HG03460 (cell line): ENCODE data around the gene ATP8B4.

Source experiments
- ATAC-seq: cut with Tn5 transposase; IDR thresholded peaks from one replicate; pipeline ENCODE4 v1.9.1; 2021; ENCODE audit not compliant: unreplicated experiment

ATP8B4 gene

DNA sequence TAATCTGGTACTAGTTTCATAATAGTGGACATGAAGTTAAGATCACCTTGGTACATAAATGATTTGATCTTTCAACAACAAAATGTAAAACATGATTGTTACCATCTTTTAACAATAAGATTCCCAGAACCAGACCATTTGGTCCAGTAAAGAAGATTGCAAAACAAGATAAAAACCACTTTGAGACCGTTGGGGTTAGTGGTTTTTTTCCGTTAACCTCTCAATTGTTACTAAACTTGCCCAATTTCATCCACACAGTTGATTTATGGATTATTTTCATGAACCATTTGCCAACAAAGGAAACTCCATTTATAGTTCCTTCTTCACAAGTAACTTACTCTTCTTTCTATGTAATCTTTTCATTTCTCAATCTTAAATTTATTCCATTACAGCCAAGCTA is 53.8 kb downstream of the ATP8B4 start:
- ATAC-seq, result no peak

DNA sequence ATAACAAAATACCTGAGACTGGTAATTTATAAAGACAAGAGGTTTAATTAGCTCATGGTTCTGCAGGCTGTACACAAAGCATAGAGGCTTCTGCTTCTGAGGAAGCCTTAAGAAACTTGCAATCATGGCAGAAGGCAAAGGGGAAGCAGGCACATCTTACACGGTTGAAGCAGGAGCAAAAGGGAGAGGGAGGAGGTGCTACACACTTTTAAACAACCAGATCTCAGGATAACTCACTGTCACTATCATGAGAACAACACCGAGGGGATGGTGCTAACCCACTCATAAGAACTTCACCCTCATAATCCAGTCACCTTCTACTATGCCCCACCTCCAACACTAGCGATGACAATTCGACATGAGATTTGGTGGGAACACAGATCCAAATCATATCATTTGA is 54.4 kb downstream of the ATP8B4 start:
- ATAC-seq, result no peak

DNA sequence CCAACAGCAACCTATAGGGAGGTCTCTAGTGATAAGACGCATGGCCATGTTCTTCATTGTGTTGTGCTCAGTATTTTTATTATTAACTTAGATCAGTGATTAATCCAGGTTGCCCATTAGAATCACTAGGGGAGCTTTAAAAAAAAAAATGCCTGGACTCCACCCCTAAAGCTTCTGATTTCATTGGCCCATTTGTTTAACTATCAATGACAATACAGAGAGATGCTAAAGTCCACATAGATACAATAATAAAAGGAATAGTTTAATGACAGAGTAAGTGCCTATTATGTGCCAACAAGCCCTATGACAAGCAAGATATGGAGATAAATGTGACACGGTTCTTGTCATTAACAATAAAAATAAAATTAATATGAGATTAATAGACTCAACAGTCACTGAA is 55.8 kb downstream of the ATP8B4 start:
- no peak for ATAC-seq

DNA sequence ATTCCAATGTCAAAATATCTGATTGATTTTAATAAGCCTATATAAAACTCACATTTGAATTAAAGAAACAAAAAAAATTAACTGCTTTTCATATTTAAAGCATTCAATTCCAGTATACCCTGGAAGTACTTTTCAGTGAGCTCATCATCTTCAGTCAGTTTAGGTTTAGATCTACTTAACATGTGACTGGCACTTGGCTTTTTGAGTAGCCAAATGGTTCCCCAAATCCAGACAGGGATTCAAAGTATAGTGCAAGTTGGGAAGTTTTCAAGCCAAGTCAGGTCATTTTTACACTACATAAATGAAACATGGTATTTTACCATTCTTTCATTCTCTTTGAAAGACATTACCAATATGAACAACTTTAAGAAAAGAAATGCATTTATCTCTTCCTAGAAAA is 57.5 kb downstream of the ATP8B4 start:
- ATAC-seq, result no peak

DNA sequence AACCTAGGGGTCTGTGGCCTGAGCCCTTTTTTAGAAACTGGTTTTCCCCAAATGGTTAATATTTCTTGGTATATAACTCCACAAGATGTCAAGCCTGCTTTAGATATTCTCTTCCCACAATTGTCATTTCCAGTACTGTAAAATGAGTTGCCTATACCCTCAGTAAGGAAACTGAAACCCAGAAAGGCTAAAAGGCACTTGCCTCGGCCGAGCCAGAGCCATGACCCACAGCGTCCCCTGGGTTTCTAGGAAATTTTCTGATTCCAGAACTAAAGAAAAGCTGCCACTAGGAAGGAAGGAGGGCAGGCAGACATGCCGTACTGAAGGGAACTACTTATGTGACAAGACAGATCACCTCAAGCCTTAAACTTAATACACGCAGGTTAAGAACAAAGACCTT is 59.1 kb downstream of the ATP8B4 start:
- no peak for ATAC-seq

DNA sequence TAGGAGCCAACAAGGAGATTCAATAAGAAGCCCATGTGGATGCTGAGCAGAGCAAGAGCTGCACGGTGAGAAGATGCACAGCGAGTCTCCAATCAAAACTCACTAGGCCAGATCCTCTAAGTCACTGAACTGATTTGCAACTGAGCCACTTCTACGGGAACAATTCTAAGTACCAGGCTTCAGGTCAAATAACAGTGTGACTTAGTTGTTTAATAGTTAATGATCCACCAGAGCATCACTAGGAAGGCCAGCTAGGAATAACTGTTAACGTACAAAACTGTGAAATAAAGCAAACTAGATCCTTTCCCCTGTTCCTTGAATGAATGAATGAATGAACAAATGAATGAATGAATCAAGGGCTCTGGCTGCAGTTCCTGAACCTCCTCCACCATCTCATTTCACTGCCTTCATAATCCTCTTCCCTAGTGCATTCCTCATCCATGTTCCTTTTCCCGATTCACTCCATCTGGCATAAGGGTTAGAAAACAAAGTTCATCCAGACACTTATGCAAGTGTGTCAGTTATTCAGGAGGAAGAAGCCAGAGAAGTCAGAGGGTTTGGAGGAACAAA is 59.7 kb downstream of the ATP8B4 start:
- ATAC-seq, result no peak

DNA sequence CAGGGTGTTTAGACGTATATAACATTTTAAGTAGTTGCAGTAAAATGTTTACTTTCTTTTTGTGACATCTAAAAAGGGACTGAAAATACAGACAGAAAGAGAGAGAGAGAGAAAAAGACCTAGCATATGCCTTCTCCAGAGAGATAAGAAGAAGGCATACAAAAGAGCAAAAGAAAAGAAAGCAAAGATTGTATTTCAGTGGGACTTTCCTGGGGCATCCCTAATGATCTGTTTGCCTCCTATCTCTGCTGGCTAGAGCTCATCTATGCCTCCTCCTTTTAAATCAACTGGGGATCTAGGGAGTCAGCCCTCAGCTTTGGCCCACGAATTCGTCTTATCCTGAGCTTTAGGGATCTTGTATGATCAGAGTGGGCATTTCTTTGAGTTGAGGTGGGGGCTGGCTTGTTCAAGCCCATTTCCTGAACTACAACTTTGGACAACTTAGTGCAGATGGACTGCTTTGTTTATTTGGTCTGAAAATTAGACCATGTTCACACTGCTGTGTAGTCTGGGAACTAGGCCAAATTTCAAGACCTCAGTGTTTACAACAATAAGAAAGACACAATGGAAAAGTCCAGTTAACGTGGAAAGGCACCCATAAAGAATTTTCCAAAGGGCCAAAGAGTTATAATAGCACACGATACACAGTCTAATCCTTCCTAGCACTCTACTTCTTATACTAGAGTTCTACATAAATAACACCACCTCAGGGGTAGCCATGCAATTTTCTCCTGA is 61.0 kb downstream of the ATP8B4 start:
- no peak for ATAC-seq

DNA sequence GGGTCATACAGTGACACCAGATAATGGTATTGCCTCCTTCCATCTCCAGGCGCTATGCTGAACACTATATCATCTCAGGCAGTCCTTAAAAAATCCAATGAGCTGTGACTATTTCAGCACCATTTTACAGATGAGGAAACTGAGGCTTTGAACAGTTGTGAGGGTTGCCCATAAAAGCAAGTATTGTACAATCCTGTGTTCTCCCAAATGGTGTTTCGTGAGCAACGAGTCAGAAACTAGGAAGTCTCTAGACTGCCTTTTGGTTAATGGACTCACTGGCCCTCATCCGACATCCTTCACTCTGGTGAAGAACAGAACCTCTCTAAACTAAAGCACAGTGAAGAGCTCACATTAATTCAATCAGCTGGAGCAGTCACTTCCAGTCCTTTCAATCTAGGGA is 61.8 kb downstream of the ATP8B4 start:
- no peak for ATAC-seq

DNA sequence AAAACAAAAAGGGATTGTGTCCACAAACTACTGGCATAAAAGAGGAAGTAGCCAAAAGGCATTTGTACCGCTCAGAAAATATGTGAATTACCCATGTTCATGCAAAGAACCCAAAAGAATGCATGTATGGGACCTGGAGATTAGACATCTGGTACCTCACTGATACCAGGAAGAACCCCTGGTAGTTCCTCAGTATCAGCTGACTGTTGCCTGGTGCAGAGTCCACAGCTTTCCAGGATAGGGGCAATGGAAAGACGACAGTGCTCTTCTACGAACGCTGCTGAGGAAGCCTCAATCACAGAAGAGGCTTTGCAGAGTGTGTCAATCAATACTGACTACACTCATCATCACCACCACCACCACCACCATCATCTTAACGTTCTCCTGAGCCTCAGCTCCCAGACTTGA is 63.3 kb downstream of the ATP8B4 start:
- ATAC-seq, result no peak

DNA sequence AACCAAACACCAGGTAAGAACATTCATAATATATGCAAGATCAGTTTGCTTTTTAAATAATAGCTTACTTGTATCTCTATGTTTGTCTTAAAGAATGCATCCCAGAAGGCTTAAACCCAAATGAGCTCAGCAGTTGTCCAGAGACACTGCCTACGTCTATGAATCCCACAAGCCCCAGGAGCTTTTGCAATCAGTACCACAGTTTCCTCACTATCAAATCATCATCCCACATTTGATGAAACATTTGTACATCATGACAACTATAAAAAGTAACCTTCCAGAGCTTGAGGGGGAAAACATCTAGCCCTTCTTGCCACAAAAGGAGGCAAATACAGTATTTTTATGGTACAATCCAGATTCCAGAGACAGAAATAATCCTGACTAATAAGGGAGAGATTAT is 63.7 kb downstream of the ATP8B4 start:
- no peak for ATAC-seq

DNA sequence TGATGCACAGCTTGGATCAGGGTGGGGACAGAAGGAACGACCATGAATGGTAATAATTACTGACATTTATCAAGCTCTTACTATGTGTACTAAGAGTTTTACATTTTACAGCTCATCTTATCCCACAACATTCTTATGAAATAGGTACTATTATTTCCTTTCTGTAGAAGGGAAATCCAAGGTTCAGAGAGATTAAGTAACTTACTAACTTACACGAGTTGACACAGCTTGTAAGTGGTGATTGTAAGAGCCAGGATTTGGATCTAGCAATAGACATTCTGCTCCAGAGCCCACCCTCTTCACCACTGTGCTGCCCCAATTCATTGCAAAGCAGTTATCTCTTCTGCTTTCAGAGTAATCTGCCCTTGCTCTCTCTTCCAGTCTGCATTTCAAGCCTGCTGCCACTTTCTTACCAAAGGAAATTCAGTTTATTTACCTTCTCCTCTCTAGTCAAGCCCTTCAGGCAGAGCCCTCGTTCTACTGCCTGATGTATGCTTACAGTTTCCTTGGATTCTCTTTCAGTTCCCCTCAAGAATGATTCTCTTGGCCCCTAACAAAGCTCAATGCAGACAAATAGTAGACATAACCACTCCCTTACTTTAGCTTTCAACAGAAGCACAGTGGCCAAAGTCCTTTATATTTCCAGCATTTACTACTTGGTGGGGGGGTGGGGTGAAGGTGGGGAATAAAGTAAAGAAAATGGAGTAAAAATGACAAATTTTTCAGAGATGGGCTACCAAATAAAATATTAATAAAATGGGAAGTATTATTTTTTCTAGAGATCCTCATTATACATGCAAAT is 65.8 kb downstream of the ATP8B4 start:
- no peak for ATAC-seq

DNA sequence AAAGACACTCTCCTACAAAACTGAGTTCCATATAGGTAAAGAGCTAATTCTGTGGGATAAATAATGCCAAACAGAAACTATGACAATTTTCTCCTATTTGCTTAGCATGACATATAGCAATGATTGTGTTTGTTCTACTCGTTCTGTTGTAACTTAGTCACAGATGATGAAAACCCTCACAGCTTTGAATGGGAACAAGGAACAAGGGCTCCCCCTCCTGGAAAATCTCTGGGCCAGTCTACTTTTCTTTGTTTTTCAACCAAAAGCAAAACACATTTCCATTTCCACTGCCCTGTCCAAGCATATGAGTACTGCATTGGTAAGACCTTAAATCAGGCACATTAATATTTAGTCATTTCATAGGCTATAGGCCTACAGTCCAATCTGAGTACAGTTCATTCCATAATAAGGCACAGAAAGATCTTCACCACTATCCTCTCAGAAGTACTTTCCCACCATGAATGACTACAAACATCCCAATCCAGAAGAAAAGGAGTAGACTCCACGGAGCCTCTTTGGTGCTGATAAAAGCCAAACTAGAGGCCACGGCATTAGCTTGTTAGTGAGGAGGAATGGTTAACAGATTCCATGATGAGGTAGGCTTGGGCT is 67.1 kb downstream of the ATP8B4 start:
- no peak for ATAC-seq

DNA sequence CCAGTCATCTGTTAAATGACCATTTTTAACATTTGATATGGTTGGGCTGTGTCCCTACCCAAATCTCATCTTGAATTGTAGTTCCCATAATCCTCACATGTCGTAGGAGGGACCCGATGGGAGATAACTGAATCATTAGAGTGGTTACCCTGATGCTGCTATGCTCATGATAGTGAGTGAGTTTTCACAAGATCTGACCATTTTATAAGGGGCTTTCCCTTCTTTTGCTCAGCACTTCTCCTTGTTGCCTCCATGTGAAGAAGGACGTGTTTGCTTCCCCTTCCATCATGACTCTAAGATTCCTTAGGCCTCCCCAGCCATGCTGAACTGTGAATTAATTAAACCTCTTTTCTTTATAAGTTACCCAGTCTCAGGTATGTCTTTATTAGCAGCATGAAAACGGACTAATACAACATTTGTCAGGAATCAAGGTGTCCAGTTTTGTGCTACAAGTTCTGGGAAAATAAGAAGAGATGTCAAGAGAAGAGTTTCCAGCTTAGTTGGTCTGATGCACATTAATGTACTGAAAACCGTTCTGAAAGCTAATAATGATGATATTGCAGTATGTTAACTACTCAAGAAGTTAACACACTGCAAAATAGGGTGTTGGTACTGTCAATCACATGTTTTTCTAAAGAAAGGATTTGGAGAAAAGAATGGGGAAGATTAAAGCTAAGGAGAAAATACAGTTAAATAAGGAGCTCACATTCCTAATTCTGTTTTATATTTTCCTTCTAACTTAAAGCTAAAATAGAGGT is 67.9 kb downstream of the ATP8B4 start:
- ATAC-seq, result no peak

DNA sequence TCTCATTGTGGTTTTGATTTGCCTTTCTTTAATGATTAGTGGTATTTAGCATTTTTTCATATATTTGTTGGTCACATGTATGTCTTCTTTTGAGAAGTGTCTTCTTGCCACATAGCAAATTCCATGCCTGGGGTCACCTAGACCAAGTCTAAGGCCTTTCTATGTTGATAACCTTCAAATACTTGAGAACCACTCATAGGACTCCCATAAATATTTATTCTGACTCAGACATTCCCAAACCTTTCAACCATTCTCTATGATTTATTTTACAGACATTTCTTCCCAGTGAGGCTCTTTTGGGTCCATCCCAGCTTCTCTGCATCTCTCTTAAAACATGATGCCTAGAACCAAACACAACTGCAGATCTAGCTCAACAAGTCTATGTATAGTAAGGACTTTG is 69.2 kb downstream of the ATP8B4 start:
- no peak for ATAC-seq

DNA sequence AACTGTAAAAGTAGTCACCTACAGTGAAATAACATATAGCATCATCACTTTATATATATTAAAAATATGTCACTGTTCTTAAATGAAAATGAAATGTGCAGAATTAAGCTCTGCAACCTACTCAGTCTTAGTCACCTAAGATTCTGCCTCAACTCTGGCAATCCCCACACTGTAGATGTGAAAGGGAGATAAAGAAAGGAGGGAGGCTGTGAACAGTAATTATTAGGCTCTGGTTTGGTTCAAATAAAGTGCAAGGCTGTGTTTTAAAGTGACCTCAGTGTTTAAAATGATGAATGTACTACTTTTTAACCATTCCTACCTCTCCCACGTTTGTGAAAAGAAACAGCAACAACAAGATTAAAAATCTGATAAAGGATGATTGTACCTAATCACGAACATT is 72.2 kb downstream of the ATP8B4 start:
- no peak for ATAC-seq

DNA sequence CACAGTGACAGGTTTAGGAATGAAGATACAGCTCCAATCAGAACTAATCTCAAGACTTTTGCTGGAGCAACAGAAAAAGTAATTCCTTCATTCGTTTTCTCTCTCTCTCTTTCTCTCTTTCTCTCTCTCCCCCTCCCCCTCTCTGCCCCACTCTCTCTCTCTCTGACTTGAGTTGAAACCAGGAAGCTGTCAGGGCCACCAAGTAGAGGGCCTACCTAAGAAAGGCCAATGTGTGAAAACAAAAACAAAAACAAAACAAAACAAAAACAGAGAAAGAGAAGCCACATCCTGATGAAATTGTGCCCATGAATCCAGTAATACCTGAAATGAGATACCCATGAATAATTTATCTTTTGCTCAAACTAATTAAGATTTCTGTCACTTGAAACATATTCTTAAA is 72.9 kb downstream of the ATP8B4 start:
- ATAC-seq, result no peak

DNA sequence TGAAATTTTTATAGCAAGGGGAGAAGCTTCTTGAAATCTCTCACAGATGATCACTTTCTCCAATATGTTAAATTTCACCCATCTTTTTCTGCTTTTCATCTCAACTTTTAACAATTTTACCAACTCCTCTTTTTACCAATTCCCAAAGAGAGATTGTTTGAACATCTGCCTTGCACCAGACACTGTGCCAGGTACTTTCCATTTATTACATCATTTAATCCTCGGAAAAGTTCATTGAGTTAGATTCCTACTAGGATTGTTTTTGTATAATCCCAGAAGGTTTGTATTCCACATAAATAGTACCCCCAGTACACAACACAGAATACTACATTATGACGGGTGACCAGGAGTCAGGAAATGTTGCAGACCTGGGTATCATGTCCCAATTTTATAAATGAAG is 74.1 kb downstream of the ATP8B4 start:
- no peak for ATAC-seq

DNA sequence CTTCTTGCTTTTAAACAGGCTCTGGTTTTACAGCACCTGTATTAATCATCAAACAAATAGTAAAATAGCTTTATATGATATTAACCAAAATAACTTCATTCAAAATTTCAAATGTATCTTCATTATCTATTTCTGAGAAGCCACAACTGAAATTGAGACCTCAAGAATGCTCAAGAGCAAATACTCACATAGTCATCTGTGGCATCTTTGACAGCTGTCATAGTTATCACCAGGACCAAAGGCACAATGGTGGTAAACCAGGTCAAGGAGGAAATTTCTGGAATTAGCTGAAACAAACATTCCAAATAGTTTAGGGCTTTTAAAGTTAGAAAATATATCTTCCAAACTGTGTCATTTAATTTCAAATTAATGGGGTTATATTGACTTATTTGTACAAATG is 74.6 kb downstream of the ATP8B4 start:
- no peak for ATAC-seq

DNA sequence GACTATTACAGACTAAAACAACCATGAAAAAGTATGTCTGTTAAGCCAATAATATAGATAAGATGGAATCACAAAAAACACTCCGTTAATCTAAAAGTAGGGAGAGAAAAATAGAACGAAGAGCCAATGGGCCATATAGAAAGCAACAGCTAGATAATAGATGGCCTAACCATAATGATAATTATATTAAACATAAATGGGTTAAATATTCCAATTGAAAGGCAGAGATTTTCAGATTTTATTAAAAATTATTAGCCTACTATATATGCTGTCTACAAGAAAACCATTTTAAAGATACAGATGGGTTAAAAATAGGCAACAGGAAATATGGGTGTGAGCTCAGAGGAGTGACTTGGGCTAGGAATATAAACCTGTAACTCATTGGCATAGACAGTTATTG is 76.3 kb downstream of the ATP8B4 start:
- ATAC-seq, result no peak

DNA sequence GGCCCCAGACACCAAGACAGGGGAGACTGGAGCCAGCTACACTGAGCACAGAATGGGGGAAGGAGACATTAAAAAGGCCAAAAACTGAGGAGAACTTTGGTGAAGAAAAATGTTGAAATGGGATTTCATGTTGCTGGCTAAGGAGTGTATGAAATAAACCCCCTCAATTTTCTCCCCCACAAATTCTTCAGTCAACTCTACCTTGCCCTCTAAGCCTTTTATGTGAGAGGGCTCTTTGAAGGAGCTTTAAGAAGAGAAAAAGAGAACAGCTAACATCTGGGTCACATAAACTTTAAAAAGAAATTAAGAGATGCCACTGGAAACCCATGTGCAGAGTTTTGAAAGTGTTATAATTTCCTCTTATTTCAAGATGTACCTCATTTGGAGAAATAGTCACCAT is 88.6 kb downstream of the ATP8B4 start:
- ATAC-seq, result no peak

DNA sequence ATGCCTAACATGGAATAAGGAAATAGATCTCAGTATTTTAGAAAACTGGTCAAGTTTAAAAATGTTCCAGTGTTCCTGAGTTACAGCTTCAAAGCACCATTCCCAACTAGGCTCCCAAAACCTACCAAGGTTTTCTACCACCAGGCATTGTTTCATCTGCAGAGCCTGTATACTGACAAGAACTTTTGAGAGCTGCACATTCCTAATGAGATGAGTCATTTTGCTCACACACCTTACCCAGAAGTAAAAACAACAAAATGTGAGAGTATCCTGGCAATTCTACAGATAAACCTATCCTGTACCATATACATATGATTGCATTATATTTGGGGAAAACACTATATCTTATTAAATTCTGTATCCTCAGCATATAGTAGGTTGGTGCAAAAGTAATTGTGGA is 90.7 kb downstream of the ATP8B4 start:
- ATAC-seq, result no peak
